K562 (cell line): ENCODE results near the gene HSD17B12. TPM values are rescaled to one million over a fixed set of nuclear protein-coding genes. Genes with fewer than 3 reads are reported as not detected.

Source experiments
- DIDO1 ChIP-seq: fragments of 450-650 bp; IDR thresholded peaks from 2 replicates; pipeline ENCODE4 v1.6.1; 2016; ENCODE audit warnings: low read depth, missing biosample characterization, missing genetic modification characterization
- GTF2B ChIP-seq: IDR thresholded peaks from 2 replicates; pipeline ENCODE4 v1.6.1; 2011; ENCODE audit not compliant: insufficient read length; ENCODE audit errors: extremely low read depth
- HBP1 ChIP-seq: fragments of 450-650 bp; formaldehyde crosslinking; IDR thresholded peaks from 2 replicates; pipeline ENCODE4 v1.4.0; 2022; ENCODE audit warnings: missing genetic modification characterization
- MECOM ChIP-seq: fragments of 250-450 bp; sonication (Bioruptor Pico); IDR thresholded peaks from 2 replicates; pipeline ENCODE4 v1.8.0; 2022; ENCODE audit warnings: inconsistent platforms
- POLR3A ChIP-seq: IDR thresholded peaks from 2 replicates; pipeline ENCODE4 v1.6.1; 2011; ENCODE audit warnings: borderline replicate concordance, mild to moderate bottlenecking, moderate library complexity; ENCODE audit not compliant: insufficient read length, insufficient read depth; ENCODE audit errors: extremely low read depth
- PRDM10 ChIP-seq: fragments of 450-650 bp; IDR thresholded peaks from 2 replicates; pipeline ENCODE4 v1.6.1; 2018; ENCODE audit not compliant: partially characterized antibody
- VEZF1 ChIP-seq: fragments of 200-800 bp; sonication (Bioruptor generic); IDR thresholded peaks from 2 replicates; pipeline ENCODE4 v1.6.1; 2017; ENCODE audit warnings: missing genetic modification characterization, missing compliant biosample characterization
- ZBTB7A ChIP-seq: IDR thresholded peaks from 2 replicates; pipeline ENCODE4 v1.6.1; 2011; ENCODE audit warnings: low read depth, mild to moderate bottlenecking, low read length, moderate library complexity, borderline replicate concordance; ENCODE audit not compliant: control insufficient read depth
- ZKSCAN8 ChIP-seq: fragments of 200-800 bp; sonication (Bioruptor generic); IDR thresholded peaks from 2 replicates; pipeline ENCODE4 v1.6.1; 2016; ENCODE audit warnings: missing genetic modification characterization, missing compliant biosample characterization
- polyA plus RNA-seq, 8 experiments: library from polyadenylated mRNA; depleted of rRNA in 4 of 8; stranded (reverse) in 5 of 8; unstranded in 3 of 8; fragments of >200 nt; fragmentation: Nextera tagmentation in 2 of 8; fragmentation: Illumina TruSeq in 1 of 8; extraction: Ambion mirVana in 2 of 8; extraction: Trizol in 1 of 8; gene quantifications; 2 replicates each; pipeline versions ENCODE4 v1.2.1 to v1.2.3, GENCODE V29; 2011 to 2014; ENCODE audit warnings: inconsistent platforms in 1 of 8, missing spikeins in 1 of 8
- total RNA-seq, 7 experiments: library from RNA; depleted of rRNA in 6 of 7; stranded (reverse); fragments of >200 nt in 6 of 7; fragmentation: Illumina TruSeq in 2 of 7; extraction: Trizol in 2 of 7; gene quantifications; 2 replicates each; pipeline versions ENCODE4 v1.2.1 to v1.2.3, GENCODE V29; 2011 to 2021; ENCODE audit warnings: low replicate concordance in 1 of 7
- TF ChIP-seq, protein P1 (sequence below): sonication (generic); formaldehyde crosslinking; IDR thresholded peaks from 2 replicates; pipeline ENCODE4 v1.8.1; 2023; ENCODE audit warnings: mild to moderate bottlenecking, missing genetic modification reagents
- TF ChIP-seq, protein P2 (sequence below): fragments of 450-650 bp; IDR thresholded peaks from 2 replicates; pipeline ENCODE4 v1.6.1; 2018; ENCODE audit warnings: mild to moderate bottlenecking, low read depth; ENCODE audit not compliant: partially characterized antibody
- TF ChIP-seq, protein P3 (sequence below), 2 experiments: fragments of 450-650 bp in 1 of 2; sonication (generic) in 1 of 2; formaldehyde crosslinking; conservative IDR thresholded peaks; 2 replicates each; pipeline versions ENCODE4 v1.4.0 to v1.8.1; 2020 to 2022; ENCODE audit warnings: mild to moderate bottlenecking in 1 of 2, missing genetic modification reagents in 1 of 2

HSD17B12 gene
- total and polyA plus RNA-seq, 9 of the 15 experiments (the other 6 are each of a cell fraction or from before 2014, with no cell fraction given): 9.1 to 34.5 (median 23.3) TPM

- TF ChIP-seq, protein P1, sequence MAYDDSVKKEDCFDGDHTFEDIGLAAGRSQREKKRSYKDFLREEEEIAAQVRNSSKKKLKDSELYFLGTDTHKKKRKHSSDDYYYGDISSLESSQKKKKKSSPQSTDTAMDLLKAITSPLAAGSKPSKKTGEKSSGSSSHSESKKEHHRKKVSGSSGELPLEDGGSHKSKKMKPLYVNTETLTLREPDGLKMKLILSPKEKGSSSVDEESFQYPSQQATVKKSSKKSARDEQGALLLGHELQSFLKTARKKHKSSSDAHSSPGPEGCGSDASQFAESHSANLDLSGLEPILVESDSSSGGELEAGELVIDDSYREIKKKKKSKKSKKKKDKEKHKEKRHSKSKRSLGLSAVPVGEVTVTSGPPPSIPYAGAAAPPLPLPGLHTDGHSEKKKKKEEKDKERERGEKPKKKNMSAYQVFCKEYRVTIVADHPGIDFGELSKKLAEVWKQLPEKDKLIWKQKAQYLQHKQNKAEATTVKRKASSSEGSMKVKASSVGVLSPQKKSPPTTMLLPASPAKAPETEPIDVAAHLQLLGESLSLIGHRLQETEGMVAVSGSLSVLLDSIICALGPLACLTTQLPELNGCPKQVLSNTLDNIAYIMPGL (CRISPR knock-in tag): no peak
- no peak for TF ChIP-seq POLR3A
- 0 out of 2 replicates have a peak, but pooled peaks have one; percentile 4 for TF ChIP-seq HBP1 (CRISPR knock-in tag)
- TF ChIP-seq VEZF1: peak; percentile 48
- TF ChIP-seq ZBTB7A: no peak
- TF ChIP-seq, protein P2, sequence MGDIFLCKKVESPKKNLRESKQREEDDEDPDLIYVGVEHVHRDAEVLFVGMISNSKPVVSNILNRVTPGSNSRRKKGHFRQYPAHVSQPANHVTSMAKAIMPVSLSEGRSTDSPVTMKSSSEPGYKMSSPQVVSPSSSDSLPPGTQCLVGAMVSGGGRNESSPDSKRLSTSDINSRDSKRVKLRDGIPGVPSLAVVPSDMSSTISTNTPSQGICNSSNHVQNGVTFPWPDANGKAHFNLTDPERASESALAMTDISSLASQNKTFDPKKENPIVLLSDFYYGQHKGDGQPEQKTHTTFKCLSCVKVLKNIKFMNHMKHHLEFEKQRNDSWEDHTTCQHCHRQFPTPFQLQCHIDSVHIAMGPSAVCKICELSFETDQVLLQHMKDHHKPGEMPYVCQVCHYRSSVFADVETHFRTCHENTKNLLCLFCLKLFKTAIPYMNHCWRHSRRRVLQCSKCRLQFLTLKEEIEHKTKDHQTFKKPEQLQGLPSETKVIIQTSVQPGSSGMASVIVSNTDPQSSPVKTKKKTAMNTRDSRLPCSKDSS: no peak
- TF ChIP-seq, protein P3, sequence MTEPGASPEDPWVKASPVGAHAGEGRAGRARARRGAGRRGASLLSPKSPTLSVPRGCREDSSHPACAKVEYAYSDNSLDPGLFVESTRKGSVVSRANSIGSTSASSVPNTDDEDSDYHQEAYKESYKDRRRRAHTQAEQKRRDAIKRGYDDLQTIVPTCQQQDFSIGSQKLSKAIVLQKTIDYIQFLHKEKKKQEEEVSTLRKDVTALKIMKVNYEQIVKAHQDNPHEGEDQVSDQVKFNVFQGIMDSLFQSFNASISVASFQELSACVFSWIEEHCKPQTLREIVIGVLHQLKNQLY (CRISPR knock-in tag; conservative IDR thresholded peaks at IDR 0.05): no peak
- no peak for TF ChIP-seq ZKSCAN8 (CRISPR knock-in tag)
- peak; percentile 99 for TF ChIP-seq DIDO1 (tag)
- no peak for TF ChIP-seq MECOM (CRISPR knock-in tag)
- TF ChIP-seq GTF2B: no peak
- no peak for TF ChIP-seq PRDM10
Measured at GRCh38 chr11:43643898-43644620, 36.5 kb upstream of the HSD17B12 start (continued).
